NCI-H82 (cell line): ENCODE measurements around the gene DCLK3.
A peak's percentile ranks its signal among the peaks of the same experiment; 100 is the strongest.

ENCODE experiments used
- DNase-seq: peaks from one replicate; lab custom pipeline; 2025; lab: John Stamatoyannopoulos, UW

Gene DCLK3

DNA sequence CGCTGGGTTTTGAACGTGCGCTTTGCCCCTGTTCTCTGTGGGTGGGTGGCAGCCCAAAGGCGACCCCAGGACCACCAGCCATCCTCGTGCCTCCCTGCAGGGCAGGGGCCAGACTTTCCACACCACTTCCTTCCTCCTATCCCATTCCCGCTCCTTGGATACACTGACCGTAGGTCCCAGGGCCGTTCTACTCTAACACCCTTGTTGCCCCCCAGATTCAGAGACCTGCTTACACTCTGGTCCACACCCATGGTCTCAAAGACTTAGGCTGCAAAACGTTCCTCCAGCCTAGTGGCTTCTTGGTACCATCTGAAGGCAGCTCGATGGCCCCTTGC, 318 bp upstream of the DCLK3 start:
- no peak for DNase-seq

DNA sequence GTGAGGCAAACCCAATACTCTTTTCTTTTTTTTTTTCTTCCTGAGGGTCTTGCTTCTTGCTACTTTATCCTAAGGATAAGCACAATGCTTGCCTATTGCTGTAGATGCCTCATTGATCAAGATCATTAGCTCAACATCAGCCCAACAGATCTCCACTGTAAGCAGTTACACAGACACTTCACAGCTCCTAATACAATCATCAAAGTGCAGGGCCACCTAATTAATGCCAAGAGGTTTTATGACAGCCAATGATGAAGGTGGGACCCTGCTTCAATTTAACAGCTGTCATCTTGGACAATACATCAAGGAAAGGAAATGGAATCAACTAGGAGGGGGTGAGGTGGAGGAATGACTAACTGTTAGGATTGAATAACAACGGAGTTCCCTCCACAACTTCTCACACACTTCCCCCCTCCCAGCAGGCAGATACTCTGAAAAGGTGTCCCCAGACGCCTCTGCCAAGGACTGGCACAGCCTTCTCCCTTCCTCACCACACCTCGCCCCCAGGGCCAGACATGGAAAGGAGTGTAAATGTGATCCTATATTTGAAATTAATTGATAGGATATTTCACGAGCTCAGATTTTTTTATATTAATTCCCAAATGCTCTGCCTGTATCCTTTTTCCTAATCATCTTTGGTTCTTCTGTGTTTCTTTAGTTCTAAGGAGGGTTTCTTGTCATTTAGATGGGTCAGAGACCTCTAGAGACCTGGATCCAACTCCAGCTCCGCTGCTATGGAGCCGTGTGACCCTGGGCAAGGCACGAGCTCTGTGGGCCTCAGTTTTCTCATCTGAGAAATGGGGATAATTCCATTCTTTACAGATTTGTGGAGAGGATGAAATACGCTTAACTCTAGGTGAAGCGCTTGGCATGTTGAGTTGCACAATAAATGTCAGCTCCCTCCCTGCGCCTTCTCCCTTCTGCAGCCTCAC, 1.2 kb downstream of the DCLK3 start:
- DNase-seq: peak; percentile 4

DNA sequence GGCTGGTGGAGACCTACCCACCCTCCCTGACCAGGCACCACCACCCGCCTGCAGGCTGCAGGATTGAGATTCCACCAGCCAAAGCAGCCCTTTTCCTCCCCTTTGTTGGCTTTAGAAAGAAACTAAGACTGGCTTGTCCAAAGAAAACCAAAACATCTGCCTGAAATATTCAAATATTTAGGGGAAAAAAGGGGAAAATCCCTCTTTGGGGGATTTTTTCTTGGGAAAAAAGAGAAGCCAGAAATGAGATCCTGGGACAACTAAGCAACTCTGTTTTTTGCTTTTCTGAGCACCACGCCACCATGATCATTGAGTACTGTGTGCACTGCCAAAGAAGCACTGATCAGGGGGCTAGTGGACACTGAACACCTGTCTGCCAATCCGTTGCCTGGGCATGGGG, 2.6 kb downstream of the DCLK3 start:
- no peak for DNase-seq

DNA sequence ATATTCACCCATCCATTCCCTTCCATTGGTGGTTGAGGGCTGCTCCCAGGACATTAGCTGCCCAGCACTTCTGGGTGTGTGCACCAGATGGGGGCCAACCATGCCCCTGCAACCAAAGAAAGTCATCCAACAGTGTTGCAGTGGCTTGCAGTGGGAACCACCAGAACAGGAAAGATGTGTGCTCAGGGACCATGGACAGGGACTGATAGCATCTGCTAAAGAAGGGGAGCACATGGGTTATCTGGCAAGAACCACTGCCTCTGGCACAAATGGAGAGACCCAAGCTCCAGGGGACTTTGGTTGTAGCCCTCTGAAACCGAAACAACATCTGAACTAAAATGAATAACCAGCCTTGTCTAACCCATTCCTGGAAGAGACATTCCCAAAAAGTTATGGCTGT, 8.1 kb downstream of the DCLK3 start:
- no peak for DNase-seq

DNA sequence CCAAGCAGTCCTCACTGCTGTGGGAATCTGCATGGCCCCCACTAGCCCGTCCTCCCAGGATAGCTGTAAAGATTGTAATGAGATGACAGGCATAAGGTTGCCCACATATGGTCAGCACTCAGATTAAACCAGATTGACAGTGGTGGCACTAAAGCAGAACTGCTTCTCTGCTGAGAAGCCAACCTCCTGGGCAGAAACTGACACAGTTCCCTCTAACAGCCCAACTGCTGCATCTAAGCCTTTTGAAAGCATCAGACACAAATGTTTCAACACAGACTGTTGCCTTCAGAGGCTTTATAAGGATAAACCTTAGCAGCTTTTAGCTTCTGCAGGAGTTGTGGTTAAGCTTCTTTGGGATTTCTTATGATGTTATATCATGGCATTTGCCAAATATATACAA, 13.0 kb downstream of the DCLK3 start:
- DNase-seq: peak; percentile 16

DNA sequence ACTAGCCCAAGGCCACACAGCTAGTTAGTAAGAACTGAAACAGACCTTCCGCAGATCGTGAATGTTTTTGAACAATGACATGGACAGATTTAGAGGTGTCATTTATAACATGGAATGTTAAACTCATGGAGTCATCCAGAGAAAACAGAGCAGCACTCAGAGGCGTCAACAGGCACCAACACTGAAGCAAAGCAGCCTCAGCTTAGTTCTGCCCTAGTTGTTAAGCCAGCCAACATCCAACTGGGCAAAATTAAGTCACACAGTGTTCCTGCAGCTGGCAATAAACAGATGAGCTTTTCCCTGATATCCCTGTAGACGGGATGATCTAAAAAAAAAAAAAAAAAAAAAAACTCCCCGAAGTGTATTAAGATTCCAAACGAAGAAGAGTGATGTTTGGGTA, 13.6 kb downstream of the DCLK3 start:
- no peak for DNase-seq

DNA sequence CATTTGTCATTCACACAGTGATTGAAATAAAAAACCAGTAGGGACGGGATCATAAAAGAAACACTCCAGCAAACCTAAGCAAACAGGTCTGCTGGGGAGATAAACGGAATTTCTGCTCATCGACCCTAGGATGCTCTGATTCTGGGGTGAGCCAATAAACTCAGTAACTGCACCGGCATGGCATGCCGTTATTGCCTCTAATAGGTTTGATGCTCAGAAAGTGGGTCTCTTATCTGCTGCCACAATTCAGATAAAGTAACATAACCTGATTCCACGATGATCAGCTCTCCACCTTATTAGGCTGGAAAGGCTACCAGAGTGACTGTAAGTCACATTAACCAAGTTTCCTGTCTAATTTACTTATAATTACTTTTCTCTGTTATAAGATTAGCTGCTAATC, 19.6 kb downstream of the DCLK3 start:
- no peak for DNase-seq

DNA sequence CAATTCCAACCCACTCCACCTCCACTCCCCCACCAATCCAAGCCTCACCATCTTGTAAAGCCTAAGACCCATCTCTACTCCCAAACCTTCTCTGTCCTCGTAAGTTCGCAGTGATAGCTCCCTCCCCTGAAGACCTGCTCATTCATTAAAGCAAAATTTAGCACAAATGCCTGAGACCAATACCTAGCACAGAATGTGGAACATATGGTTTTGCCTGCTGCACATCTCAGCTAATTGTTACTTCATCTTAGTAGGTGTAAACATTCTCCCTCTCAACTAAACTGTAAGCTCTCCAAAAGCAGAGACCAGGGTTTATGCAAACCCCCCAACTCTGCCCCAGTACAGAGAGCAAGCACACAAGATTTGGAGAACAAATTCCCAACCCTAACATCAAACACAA, 20.5 kb downstream of the DCLK3 start:
- DNase-seq: no peak

DNA sequence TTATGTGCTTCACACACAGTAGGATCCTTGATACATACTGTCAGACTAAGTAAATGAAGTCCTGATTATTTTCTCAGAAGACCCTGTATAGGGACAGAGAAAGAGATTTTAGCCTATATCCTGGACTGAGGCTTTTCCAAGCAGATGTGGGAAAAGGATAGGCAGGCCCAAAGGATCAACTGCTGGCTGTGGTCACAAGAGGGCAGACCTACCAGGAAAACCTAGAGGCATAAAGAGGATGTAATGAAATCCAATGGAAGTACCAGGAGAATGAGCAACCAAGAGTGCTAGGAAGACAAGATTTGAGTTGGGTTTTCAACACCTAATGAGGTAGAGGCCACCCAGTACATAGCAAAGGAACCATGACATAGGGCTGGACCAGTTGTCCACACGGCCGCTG, 23.1 kb downstream of the DCLK3 start:
- DNase-seq: peak; percentile 13

DNA sequence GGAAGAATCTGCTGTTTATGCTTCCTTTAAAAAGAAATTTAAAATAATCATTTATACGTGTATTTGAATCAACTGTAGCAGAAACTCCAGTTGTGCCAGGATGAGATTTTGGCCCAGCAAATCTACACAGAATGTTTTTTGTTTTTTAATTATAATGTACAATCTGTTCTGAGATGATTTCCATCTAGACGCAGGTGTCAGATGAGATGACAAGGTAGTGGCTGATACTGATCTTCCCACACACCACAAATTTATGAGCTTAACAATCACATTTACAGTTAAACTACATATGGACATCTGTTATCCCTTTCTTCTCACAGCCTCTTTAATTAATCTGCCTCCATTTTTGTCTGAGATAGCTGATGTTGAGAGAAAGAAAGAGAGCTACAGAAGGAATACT, 23.6 kb downstream of the DCLK3 start:
- DNase-seq: no peak

DNA sequence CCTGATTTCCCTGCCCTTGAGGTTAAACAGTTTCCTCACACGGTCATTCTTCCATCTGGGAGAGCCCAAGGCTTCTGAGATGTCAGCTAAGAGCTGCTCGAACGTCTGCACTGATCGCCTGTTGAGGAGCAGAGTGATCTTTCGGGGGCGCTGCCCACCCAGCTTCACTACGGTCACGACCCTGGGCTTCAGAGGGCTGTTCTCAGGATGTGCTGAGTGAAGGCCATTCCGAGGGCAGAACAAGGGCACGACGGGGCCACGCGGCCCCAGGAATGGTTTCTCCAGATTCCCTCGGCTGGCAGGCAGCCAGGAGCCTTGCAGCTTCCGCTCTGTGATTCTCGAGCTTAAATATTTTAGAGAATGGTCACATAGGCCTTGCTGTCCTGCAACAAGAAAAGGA, 25.7 kb downstream of the DCLK3 start:
- no peak for DNase-seq

DNA sequence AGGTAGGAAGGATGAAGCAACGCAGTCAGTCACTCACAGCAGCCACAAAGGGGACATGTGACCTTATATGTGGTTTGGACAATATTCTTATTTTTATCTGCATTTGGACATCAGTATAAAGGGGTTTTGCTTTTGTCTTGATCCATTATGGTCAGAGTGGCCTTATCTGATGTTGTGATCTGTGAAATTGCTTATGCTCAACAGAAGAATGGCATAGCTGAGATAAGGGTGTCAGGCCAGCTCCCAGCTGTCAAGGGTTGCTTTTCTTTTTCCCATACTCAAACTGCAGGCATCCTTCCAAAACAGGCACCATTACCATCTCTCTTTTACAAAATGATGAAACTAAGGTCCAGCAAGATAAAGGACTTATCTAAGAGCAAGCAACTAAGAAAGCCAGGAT, 28.1 kb downstream of the DCLK3 start:
- DNase-seq: no peak

DNA sequence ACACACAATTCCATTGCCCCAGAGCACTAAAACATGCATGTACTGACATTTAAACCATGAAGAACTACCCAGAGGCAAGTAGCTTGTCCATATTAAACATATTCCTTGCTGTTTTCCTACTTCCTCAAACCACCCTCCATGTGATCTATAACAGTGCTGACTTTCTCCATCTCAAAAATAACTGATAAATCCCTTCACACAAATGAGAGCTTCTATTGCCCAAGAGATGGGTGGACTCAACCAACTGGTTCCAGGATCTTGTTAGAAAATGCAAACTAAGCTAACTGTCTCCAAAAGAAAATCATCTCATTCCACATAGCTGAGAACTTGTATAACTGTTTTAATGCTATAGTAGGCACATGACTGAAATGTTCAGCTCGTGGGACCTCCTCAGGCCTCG, 29.6 kb downstream of the DCLK3 start:
- no peak for DNase-seq

DNA sequence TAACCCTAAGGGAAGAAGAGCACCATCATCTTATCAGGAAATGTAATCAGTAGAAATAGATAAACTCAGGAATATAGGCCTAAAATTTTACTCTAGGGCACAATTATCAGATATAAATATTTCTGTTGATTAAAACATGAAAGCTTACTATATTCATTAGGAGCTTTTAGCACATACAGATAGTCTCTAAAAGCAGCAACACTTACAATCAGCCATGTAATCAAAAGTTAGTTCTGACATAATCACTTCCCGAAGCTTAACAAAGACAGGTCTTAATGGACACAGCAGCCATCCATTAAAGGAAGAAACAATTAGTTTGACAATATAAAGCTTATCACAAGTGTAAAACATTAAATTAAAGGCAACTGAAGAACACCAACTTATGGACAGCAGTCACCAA, 30.6 kb downstream of the DCLK3 start:
- no peak for DNase-seq

DNA sequence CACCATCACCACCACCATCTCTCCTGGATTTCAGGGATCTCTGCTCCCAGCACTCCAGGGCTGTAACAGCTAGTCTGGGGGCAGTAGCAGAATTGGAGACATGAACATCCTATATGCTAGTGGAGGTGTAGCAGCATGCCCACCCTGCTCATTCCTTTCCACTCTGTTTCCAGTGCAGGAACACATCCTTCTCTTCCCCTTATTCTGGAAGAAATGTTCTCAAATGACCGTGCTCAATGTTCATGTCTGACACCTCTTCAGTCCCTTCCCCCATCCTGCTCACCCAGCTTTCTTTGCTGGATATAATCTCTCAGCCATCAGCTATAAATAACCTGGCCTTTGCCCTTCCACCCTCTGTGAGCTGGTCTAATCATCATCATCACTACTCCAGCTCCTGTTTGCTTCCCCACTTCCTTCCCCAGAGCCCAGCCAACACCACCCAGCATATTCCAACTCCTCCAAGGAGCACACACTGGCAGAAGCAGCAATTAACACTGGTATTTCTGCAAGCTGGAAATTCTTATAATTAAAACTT, 31.1 kb downstream of the DCLK3 start:
- peak; percentile 46 for DNase-seq

DNA sequence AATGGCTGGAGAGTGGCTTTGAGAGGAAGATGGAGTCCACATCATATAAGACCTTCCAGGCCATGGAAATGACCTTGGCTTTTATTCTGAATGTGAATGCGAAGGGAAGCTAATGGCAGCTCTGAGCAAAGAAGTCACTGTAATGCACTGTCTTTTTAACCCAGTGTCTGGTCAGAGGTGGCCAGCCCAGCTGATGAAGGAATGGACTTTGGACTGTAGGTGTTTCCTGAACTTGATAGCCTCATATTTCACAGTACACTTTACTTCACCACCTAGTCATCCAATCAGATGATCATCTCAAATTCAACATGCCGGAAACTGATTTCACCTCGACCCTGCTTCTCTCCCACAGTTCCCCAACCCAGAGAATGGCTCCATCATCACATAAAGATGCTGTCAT, 33.4 kb downstream of the DCLK3 start:
- no peak for DNase-seq

DNA sequence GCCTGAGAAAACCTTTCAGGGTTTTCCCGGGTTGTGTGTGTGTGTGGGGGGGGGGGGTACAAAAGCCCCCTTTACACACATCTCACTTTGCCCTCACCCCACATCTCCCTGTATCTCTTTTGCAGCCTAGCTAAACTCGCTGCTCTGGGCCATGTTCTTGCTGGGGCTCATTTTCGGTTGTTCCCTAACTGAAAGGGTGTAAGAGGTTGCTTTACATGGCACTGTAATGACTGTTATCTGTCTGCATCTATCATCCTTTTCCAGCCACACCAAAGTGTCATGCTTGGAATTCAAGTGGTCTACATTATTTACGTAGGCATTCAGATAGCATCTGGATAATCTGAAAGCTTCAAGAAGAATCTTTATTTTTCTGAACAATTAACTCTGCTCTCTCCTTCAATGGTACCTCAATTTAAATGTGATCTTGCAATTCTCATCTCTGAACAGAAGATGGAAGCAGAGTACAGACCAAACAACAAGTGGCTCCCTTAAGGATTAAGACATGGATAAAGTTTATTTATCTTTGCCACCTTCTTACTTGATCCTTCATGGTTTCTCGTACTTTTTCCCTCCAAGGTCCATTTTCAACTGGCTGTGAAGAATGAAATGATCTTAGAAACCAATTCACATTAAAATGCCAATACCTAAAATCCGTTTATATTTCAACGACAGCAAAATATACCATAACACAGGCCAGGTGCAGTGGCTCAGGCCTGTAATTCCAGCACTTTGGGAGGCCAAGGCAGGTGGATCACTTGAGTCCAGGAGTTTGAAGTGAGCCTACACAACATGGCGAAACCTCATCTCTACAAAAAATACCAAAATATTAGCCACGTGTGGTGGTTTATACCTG, 34.9 kb downstream of the DCLK3 start:
- DNase-seq: peak; percentile 54

DNA sequence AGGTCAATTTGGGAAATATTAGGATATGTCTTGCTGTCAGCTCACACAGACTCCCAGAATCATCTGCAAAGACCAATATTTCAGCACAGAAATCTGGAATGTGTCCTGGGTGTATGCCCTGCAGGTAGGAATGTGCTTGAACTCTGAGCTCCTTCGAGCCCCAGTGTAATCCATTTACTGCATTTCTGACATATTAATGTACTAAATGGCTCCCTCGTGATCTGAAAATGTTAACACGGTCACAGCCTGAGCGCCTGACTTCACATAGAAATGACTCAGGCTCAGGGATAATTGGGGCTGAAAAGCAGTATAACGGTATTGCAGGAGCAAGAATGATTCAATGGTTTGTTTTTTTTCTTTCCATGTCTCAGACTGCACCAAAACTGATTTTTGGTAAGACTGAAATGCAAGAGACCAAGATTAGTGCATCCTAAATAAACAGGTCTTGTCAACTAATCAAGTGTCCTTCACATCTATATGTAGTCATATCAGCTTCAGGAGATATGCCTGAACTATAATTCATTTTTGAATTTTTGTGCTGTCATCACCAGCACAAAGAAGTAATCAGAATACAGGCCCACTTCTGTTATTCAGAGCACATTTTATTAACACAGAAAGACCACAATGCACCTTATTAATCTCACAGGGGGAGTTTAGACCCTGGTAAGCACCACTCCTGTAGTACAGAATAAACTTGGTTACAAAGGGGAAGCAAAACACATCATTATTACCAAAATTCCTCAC, 49.8 kb downstream of the DCLK3 start:
- no peak for DNase-seq

DNA sequence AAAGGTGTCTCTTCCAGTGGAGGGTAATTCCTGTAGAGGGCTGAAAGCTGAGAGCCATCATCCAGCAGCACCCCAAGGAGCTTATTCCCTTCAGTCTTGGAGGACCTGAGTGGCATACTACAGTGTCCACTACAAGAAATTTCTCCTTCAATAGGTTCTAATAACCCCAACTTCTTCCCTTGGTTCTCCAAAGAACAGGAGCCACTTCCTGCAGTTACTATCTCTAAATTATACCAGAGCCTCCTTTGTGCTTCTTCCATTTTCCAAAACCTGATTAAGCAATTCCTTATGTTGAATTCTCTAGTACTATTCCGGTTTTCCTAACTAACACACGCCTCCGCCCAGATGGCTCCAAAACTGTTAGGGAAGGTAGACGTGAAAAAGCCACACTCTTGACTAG, 50.4 kb downstream of the DCLK3 start:
- DNase-seq: no peak

DNA sequence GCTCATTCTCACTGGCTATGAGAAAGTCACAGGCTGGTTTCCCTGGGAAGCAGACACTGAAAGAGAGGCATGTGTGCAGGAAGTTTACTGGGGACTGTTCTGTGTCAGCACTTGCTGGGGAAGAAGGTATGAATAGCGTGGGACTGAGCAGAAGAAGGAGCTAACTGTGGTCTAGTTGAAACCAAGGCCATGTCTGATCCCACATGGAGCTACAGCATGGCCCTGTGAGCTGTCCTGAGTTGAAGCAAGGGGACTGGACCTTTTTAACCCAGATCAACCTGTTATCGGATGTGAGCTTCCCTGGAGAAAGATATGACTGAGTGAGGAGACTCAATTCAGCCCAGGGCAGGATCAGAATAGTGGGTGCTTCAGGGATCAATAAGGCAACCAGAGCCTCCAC, 53.7 kb downstream of the DCLK3 start:
- DNase-seq: no peak

DNA sequence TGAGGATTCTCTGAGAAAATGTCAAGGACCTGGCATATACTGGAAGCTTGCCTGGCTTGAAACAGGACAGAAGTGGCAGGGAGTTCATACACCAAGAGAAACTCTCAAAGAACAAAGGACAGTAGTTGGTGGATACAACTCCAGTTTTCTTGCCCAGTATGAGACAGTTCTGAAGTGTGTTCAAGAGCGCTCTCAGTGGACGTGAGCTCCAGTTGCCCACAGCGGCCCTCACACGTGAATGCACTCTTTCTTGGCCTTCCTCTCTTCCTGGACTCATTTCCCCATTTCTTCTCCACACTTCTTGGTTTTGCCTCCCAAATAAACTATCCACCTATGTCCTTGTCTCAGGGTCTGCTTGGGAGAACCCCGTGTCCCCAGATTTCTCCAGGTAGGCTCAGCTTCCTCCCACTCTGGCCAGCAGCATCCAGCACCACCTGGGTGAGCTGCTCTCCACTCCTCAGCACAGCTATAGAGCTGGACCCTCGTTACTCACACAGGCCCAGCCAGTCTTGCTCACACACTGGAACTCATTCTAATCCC, 54.5 kb downstream of the DCLK3 start:
- DNase-seq: no peak

DNA sequence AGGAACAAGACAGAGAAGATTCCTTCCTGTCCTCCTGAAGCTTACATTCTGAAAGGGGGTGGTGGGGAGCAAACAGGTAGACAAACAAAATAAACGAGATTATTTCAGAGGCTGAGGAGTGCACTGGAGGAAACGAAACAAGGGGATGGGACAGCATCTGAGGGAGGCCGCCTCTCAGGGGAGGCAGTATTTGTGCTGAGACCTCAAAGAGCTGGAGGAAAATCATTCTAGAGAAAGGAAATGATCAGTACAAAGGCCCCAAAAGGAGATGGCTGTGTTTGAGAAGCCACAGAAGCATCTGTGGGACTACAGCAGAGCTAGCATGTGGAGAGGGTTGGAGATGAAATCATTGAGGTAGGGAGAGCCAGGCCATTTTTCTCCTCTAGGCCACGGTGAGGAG, 55.1 kb downstream of the DCLK3 start:
- DNase-seq: no peak
